IPS DF 4.7 (cell line): ENCODE measurements around the gene C4BPA.

ENCODE experiments used
- DNase-seq: peaks from one replicate; pipeline ENCODE4 v3.0.0-alpha.2; 2013; ENCODE audit warnings: low spot score; ENCODE audit errors: extremely low read depth

Gene C4BPA

DNA sequence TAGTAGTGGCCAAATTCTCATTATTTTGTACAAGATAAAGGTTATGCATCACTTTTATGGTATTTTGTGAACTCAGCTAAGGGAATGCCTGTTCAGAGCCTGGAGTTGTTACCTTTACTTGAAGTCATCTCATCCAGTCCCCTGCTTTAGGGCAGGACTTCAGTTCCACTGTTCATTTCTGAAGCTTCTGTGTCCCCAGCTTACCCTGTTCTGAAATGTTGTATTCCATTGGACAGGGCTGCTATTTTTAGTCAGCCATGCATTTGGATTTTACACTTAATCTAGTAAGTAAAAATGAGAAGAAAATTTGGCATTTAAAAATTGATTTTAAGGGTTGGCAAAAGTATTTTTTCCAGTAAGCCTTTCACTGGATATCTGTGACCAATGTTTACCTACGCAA is 27.0 kb upstream of the C4BPA start:
- DNase-seq: no peak

DNA sequence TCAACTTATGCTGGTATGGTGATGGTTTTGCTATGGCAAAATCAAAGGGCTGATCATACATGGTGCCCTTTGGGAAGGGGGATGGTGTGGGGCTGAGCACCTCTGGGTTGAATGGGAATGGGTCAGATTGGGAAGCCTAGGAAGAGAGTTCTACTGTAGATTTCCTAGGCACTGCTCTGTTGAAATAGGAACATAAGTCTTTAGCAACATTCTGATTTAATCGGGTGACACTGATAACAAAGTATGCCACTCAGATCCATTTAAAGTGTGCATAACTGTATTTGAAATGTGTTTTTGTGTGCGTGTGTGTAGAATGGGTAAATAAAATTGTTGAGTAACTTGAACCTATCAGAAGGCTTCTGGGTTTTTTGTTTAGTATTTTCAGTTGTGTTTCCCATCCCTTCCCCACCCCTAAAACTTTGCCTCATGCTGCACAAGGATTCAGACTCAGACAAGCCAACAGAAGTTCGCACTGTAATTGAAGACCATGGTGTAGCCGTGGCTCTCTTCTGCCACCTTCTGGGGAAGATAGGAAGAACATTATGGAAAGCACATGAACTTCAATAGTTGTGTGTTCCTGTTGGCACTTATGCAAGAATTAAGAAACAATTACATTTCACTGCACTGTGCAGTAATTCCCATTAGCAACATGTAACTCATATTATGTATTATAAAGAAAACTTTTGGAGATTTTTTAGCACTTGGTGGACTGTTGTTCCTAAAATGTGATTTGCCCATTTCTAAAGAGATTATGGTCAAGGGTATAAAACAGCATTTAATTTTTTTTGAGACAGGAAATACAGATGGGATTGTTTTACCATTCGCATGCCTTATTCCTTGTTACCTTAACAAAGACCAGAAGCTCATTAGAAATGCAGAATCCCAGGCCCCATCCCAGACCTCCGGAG is 26.3 kb upstream of the C4BPA start:
- DNase-seq: no peak

DNA sequence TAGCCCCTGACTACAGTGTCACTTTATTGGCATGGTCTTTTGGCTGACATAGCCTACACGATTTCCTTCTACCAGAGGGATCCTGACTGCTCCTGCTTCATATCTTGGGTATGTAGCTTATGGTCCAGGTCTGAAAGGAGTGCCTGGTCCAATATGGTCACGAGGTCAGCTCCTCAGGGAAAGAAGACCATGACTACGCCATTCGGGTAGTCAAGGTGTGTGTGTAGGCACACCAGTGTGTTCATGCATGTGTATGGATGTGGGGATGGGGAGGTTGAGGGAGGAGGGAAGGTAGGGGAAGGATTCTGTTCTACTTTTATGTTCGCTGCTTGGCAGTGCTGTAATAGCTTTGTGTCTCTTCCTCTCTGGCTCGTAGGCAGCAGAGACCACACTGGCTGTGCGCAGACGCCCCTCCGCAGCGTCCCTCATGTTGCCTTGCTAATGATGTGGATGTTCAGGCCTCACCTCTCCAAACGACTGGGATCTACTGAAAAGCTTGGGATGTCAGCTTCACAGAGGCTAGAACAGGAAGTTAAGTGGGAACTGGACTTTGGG is 25.4 kb upstream of the C4BPA start:
- DNase-seq: no peak

DNA sequence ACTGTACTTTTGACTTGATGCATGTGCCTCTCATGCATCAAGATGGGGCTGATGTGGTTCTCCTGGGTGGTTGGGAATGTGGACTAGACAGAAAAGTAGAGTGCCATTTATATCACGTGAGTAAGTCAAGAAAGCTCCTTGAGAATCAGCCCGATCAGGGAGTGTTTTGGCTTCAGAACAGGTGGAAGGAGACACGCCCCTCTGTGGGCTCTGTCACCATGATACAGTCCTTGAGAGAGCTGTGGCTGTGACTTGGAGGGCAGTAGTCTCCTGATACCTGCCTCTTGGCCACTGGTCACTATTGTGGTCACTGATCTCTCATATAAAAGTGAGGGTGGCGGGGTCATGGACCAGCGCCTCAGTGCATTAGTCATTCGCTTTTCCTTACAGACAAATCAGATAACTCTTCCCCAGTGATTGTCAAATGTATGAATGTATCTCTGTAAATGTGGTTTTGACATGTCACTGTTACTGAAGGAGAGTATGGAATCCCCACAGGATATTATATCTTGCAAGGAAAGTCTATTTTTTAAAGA is 24.3 kb upstream of the C4BPA start:
- no peak for DNase-seq

DNA sequence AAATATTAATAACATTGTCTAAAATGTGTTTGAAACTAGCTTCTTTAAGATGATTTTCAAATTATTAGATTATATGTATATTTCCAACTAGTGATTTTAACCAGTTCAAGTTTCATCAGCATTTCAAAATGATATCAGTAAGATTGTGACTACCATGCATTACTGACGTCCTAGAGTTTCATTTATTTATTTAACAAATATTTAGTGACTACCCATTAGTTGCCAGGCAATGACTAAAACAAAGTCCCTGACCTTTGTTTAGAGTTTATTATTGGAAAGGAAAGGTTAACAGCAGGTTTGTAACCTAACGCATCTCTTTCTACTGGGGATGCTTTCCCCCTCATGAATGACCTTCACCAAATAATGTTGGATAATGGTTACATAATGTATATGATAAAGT is 22.9 kb upstream of the C4BPA start:
- DNase-seq: no peak

DNA sequence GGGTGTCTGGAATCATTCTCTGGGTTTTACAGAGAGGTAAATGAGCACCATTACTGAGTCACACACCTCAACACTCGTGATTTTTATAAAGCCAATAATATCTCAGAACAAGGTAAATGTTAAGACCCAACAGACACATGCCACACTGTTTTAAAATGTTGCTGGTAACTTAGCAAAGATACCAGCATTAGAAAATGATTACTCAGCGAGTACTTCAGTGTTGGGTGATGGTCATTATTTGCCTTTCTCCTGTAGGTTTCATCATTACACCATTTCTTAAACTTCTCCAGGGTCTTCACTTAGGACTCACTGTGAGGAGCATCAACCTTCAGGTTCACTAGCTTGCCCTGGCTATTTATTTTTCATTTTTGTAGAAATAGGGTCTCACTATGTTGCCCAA is 22.2 kb upstream of the C4BPA start:
- no peak for DNase-seq

DNA sequence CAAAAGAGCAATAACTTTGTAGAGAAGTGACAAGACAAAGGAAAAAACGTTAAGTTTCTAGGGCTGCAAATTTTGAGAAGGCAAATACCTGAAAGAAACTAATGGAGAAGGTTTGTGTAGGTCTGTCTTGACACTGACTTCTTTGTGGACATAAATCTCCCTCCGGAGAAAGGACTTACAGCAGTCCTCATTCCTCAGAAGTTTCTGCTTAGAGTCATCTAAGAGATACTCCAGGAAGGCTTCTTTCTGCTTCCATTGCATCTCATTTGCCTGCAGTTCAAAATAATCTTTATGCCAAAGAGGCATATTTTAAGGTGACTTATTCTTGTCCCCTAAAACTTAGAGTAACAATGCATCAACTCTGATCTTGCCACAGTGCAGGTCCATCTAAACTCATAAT is 19.8 kb upstream of the C4BPA start:
- no peak for DNase-seq

DNA sequence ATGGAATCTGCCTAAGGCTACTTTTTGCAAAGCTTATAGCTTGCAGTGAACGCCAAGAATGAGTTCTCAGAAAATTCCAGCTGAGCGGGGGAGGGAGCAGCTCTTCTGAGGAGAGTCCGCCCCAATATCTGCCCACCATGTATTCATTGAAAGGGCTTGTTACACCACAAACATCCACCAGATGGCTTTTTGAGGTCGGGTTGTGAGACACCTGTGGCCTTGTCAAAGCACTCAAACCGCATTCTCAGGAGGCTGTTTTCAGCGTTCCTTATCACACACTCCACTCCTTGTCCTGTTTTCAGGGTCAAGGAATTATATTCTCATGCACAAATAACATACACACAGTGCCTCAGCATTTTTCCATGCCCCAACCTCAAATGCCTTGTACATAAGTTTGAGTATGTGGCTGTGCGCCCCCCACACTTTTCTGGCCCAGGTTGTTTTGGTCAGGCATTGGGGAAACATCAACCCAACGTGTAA is 19.3 kb upstream of the C4BPA start:
- DNase-seq: peak; percentile 80

DNA sequence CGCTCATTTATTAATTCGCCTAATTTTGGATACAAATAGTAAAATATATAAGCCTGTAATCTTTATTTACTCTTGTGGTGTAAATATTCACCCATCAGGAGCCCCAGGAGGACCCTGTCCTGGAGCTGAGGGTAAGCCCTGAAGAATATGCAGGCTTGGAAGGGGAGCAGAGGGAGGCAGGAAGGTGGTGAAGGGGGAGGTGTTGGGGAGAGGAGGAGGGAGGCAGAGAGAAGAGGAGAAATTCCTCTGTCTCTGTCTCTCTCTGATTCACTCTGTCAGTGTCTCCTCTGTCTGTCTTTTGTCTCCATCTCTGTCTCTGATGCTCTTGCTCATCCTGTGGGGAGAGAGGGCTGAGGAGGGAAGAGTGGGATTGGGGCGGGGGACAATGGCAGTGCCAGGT is 18.1 kb upstream of the C4BPA start:
- no peak for DNase-seq

DNA sequence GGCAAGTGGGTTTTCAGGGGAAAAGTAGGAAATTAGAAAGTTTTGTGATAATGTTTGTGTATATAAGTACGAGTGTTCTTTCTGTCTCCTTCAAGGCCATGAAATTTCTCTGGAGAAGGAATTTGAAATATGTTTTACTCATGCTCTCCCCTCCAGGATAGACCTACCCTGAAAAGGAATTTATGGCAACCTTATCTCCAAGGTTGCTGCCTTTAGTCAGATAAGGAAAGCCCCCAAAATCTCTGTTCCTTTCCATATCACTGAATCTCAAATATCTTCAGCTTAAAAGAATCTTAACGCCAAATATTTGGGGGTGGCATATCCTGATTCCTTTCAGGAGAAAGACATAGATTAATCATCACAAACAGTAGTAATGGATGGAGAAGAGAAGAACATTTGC is 15.9 kb upstream of the C4BPA start:
- no peak for DNase-seq

DNA sequence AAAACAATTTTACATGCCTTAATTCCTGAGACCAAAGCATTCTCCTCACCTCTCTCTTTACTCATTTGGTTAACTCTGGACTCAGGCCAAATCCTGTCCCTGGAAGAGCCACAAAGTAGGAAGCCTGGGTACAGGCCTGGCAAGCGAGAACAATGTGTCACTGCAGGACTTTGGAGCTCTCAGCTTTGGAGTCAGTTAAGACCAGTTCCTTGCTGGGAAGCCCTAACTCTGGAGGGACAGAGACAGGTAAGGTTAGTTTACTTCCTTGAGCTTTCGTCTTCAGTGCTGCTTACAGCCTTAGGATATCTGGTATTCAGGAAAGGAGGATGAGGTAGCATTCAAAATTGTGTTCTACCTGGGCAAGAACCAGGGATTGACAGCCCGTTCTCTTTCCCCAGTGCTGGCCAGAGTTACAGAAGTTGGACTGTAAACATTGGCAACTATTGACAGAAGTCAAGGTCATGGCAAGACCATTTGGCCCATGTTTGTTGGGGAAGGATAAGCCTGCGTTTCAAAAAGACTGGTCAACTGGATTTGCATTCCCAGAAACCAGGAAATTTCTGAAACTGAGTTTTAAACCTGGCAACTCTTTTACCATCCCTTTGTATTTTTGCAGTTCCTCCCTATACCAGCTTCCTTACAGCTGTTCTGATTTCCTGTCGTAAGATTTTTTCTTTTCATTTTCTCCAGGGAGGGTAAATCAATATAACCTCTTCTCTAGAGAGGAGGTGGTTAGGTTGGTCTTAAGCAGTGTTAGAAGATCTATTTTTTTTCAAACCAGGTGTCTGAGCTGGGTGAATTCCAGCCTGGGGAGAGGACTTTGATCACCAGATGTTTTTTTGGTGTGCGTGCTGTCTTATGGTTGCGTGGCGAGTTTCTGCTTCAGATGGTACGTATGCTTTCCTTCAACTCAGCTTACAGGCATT is 15.1 kb upstream of the C4BPA start, which contains the start of gene C4BPB:
Gene C4BPB (plus strand): TSS at position 160 of the 926 bp plus-strand sequence. CDS start 672 bp downstream, at position 832.
- no peak for DNase-seq

DNA sequence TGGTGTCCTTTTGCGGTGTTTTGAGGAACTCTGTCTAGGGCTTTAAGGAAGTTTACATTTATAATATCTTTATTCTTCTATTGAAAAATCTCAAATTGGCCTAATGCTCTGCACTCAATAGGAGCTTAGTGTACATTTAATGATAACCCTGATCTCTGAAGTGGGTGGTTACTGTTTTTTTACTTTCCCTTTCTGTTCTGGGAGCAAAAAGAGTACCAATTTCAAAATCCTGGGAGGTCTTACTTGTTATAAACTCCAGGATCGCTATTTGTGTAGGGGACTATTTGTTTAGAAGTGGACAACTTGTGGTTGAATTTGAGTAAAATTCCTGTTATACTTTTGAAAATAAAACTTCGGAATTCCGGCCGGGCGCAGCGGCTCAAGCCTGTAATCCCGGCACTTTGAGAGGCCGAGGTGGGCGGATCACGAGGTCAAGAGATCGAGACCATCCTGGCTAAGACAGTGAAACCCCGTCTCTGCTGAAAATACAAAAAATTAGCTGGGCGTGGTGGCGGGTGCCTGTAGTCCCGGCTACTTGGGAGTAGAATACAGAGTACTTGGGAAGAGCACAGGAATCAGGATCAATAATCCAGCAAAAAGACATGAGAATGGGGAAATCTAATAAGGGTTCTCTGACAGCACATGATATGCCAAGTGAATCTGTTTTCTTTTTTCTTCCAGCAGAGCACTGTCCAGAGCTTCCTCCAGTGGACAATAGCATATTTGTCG is 14.2 kb upstream of the C4BPA start:
- no peak for DNase-seq

DNA sequence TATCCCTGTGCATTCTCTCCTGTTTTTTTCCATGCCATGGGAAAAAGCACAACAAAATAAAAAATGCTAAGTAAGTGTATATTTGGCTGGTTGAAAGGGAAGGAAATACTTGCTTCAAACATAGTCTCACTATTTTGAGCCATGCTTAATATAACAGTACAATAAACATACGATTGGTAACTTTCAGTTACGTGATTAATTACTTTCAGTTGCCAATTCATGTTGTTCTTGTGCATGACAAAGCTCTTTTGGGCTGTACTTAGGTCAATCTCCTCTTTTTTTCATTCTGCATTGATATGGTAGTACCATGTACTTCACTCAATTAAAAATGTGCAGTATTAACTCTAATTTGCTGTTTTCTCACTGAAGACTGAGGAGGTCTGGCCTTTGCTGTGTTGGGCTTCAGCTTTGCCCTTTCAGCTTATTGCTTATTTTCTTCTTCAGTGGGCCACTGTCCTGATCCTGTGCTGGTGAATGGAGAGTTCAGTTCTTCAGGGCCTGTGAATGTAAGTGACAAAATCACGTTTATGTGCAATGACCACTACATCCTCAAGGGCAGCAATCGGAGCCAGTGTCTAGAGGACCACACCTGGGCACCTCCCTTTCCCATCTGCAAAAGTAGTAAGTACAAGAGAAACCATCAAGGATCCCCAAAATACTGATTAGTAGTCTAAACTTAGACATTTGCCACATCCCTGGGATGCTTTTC is 12.7 kb upstream of the C4BPA start:
- DNase-seq: no peak

DNA sequence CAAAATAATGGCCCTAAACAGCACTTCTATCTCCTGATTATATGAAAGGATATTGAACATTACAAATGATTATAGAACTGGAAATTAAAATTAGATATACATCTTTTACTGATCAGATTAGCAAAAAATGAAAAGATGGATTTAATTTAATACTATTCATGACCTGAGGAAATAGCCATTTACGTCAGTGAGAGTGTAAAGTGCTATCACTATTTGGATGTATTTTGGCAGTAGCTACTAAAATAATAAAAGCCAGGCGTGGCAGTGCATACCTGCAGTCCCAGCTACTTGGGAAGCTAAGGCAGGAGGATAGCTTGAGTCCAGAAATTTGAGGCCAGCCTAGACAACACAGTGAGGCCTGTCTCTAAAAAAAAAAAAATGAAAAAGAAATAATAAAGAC is 10.1 kb upstream of the C4BPA start:
- no peak for DNase-seq

DNA sequence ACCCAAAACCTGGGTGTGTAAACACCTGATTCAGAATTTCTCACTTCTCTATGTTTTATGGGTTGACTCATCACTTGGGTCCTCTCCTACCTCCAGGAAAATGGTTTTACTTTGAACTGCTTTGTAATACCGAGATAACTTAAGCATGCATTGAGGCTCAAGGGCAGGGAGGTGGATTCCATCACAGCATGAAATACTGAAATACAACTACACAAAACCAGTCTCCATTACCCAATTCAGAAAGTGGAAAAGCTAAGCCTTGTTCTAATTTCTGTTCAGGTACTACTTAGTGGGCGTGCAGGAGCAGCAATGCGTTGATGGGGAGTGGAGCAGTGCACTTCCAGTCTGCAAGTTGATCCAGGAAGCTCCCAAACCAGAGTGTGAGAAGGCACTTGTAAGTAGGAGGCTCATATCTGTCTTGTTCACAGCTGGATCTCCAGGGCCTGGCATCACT is 6.1 kb upstream of the C4BPA start:
- no peak for DNase-seq

DNA sequence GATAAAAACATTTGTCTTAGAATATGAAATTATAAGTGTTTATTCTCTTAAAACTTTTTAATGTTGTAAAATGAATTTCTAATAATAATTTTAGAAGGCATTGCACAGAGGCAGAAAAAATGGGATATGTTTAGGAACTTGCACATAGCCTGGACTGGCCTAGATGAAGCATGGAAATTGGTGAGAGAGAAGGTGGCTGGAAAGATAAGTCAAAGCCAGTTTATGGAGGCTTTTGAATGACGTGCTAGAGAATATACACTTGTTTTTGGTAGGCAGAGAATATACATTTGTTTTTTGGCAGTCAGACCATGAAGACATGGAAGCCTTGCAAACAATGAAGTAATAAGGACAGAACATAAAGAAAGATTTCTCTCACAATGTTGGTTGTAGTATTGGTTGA is 2.3 kb upstream of the C4BPA start:
- DNase-seq: no peak

DNA sequence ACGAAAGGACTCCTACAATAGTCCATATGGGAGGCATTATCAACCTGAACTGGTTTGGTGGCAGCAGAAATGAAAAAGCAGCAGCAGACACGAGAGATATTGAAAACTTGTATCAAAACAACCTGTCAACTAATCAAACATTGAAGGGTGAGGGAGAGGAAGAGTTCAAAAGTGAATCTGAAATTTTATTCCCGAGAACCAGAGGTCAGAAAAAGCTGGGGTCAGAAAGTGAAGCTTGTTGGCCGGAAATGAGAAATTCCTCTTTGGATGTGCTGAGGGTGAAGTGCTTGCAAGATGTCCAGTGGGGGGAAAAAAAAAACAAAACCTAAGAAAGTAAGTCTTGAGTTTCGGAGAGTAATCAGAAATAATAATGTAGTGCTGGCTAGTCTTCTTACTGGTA is 1.9 kb upstream of the C4BPA start:
- DNase-seq: no peak

DNA sequence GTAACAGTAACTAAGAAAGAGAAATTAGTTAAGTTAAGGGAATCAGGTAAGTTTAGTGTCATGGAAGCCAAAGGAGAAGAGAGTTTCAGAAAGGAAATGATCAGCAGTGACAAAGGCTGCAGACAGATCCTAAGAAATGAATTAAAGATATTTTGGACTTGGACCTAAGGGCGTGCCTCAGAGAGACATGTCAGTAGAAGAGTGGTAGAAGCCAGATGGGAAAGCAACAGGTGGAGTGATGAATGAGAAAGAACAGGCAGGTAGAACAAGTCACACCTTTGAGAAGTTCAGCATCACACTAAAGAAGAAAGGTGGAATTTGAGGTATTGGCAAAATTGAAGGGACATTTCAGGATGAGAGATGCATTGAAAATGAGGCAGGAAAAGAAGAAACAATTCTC is 1.4 kb upstream of the C4BPA start:
- no peak for DNase-seq

DNA sequence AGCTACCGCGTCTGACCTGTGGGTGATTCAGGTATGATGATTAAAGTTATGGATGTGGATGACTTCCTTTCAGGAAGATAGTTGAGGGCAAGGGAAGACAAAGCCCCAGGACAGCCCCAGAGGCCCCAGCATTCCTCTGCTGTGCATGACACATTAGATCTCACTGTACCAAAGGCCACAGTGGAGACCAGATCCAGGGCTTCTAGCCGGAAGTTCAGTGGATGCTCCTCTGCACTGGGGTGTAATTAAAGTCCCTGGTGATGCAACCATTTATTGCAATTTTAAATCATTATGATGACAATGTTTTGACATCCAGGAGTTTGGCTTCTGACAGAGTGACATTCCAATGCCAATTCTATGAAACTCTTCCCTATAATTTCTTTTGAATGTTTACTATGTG is 5.0 kb downstream of the C4BPA start:
- no peak for DNase-seq

DNA sequence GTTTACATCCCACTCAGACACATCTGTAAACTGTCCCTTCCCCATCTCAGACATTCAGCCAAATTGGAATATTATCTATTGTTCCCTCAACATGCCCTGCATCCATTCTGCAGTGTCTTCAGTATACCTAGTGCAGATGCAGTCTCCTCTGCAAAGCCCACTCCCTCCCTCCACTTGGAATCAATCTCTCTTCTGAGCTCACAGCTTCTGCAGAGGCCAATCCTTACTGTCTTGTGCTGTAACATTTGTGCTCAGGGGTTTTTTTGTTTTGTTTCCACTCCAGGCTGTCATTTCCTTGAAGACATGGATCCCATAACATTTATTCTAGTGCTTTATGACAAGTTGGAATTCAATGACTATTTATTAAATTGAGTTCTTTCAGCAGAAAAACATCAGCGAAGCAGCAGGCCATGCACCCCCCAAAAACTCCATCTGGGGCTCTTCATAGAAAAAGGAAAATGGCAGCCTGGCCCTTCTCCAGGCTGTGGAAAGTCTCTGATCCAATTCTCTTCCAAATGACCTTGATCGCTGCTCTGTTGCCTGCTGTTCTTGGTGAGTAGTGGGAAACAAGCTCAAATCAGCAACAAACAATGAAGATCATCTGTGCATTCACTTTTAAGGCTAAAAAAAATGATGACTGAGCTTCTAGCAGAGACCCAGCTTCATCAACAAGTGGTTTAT is 8.7 kb downstream of the C4BPA start:
- DNase-seq: no peak
